ENCODE data around the gene TNNI3K. TPM values are rescaled to one million over a fixed set of nuclear protein-coding genes. Genes with fewer than 3 reads are reported as not detected.

Gene TNNI3K
- total and polyA plus RNA-seq, 9 of the 15 experiments (the other 6 are each of a cell fraction or from before 2014, with no cell fraction given) = 0.21 to 0.53 (median 0.32) TPM; not detected in 5

DNA sequence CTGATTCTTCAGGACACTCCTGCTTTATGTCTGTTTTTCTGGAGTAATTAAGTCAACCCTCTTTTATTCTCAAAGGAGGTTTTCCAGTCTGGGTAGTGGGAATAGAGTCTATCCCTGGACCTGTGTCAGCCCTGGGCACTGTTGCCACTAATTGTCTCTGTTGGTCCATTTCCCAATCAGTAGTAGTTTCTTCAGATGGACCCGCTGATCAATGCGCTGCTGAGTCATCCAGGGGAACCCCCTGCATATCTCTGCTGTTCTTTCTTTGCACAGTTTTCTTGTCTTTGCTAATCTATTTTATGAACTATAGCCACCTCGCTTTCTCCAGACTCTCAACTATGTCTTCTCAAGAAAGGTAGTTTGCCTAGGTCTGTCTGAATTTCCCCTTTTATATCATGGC is 82.5 kb downstream of the TNNI3K start:
- Histone ChIP-seq H3K79me2 (ENCODE audit: control insufficient read depth, insufficient read depth, low read length) (no peaks in the 10 kb centered on the region), H3K9me3 (replicated peaks; ENCODE audit: control insufficient read depth, insufficient read depth, low read depth, low read length) (no peaks in the 10 kb centered on the region), H3K36me3 (ENCODE audit: control insufficient read depth, insufficient read depth, low read length) (no peaks in the 10 kb centered on the region), H3K9me1 (ENCODE audit: control insufficient read depth, insufficient read depth, low read length) (no peaks in the 10 kb centered on the region), H3K4me1 (replicated peaks in 1 of 2; ENCODE audit: control insufficient read depth in 2 of 2, insufficient read depth in 2 of 2, low read length in 2 of 2) (no peaks in the 10 kb centered on the region), H3K9ac (ENCODE audit: insufficient read depth in 1 of 2, low read depth in 2 of 2, low read length in 2 of 2) (no peak overlapping the region), H3K4me3 (no peak overlapping the region), H3K27me3 (ENCODE audit: control insufficient read depth in 2 of 2, insufficient read depth in 2 of 2, low read length in 2 of 2) (no peaks in the 10 kb centered on the region), H3K27ac (ENCODE audit: extremely low read depth, low read depth, low read length) (no peak overlapping the region), H3K4me2 (ENCODE audit: insufficient read depth, low read length) (no peak overlapping the region), H4K20me1 (replicated peaks; ENCODE audit: control insufficient read depth, insufficient read depth, low read length) (no peaks in the 10 kb centered on the region), H2AFZ (ENCODE audit: low read depth, low read length) (no peak overlapping the region)
- WGBS (ENCODE audit: insufficient coverage, low coverage, missing lambda C conversion rate) = 0% methylated on average over 2 of the region's 3 CpGs
- no TSS peak for BruUV-seq (replicated peaks)
- ChIA-PET POLR2A (no interaction called here), CTCF (ENCODE audit: low intra/inter-chr PET ratio) (no interaction called here)
- no peak for DNase-seq (ENCODE audit: extremely low read depth in 1 of 4, low spot score in 3 of 4)
- ATAC-seq = no peak
- FAIRE-seq = no peak
- in situ Hi-C loops (cut with MboI) (no loop called here), intact Hi-C loops (cut with micrococcal nuclease) (no loop called here)
- no peak for TF ChIP-seq ZNF354B (CRISPR knock-in tag; IDR thresholded peaks at IDR 0.05)
- no peak for TF ChIP-seq BMI1 (IDR thresholded peaks at IDR 0.05; ENCODE audit: low read length)
- TF ChIP-seq, protein P1, sequence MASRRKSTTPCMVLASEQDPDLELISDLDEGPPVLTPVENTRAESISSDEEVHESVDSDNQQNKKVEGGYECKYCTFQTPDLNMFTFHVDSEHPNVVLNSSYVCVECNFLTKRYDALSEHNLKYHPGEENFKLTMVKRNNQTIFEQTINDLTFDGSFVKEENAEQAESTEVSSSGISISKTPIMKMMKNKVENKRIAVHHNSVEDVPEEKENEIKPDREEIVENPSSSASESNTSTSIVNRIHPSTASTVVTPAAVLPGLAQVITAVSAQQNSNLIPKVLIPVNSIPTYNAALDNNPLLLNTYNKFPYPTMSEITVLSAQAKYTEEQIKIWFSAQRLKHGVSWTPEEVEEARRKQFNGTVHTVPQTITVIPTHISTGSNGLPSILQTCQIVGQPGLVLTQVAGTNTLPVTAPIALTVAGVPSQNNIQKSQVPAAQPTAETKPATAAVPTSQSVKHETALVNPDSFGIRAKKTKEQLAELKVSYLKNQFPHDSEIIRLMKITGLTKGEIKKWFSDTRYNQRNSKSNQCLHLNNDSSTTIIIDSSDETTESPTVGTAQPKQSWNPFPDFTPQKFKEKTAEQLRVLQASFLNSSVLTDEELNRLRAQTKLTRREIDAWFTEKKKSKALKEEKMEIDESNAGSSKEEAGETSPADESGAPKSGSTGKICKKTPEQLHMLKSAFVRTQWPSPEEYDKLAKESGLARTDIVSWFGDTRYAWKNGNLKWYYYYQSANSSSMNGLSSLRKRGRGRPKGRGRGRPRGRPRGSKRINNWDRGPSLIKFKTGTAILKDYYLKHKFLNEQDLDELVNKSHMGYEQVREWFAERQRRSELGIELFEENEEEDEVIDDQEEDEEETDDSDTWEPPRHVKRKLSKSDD (conservative IDR thresholded peaks at IDR 0.05; ENCODE audit: low read length) = no peak
- no peak for TF ChIP-seq ZNF140 (CRISPR knock-in tag; IDR thresholded peaks at IDR 0.05)
- no peak for TF ChIP-seq CHD4 (IDR thresholded peaks at IDR 0.05; ENCODE audit: insufficient read depth, insufficient replicate concordance, low read depth, low read length, poor library complexity, severe bottlenecking)
- no peak for TF ChIP-seq PYGO2 (tag; IDR thresholded peaks at IDR 0.05)
- TF ChIP-seq, protein P2, sequence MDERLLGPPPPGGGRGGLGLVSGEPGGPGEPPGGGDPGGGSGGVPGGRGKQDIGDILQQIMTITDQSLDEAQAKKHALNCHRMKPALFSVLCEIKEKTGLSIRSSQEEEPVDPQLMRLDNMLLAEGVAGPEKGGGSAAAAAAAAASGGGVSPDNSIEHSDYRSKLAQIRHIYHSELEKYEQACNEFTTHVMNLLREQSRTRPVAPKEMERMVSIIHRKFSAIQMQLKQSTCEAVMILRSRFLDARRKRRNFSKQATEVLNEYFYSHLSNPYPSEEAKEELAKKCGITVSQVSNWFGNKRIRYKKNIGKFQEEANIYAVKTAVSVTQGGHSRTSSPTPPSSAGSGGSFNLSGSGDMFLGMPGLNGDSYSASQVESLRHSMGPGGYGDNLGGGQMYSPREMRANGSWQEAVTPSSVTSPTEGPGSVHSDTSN (CRISPR knock-in tag; IDR thresholded peaks at IDR 0.05; ENCODE audit: low read depth) = no peak
- TF ChIP-seq, protein P2 (tag; conservative IDR thresholded peaks at IDR 0.05; ENCODE audit: low read depth) = no peak
- no peak for TF ChIP-seq RBM22 (IDR thresholded peaks at IDR 0.05; ENCODE audit: low read depth, low read length, poor library complexity, severe bottlenecking)
- TF ChIP-seq, protein P3, sequence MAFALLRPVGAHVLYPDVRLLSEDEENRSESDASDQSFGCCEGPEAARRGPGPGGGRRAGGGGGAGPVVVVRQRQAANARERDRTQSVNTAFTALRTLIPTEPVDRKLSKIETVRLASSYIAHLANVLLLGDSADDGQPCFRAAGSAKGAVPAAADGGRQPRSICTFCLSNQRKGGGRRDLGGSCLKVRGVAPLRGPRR (CRISPR knock-in tag; IDR thresholded peaks at IDR 0.05) = no peak
- no peak for TF ChIP-seq ZNF561 (CRISPR knock-in tag; conservative IDR thresholded peaks at IDR 0.05)
- TF ChIP-seq, protein P4, sequence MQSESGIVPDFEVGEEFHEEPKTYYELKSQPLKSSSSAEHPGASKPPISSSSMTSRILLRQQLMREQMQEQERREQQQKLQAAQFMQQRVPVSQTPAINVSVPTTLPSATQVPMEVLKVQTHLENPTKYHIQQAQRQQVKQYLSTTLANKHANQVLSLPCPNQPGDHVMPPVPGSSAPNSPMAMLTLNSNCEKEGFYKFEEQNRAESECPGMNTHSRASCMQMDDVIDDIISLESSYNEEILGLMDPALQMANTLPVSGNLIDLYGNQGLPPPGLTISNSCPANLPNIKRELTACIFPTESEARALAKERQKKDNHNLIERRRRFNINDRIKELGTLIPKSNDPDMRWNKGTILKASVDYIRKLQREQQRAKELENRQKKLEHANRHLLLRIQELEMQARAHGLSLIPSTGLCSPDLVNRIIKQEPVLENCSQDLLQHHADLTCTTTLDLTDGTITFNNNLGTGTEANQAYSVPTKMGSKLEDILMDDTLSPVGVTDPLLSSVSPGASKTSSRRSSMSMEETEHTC (IDR thresholded peaks at IDR 0.05) = no peak
- no peak for TF ChIP-seq ZNF780A (CRISPR knock-in tag; IDR thresholded peaks at IDR 0.05)
- no peak for TF ChIP-seq IRF2 (CRISPR knock-in tag; IDR thresholded peaks at IDR 0.05)

Data from K562 (cell line).